RWPE2 (cell line): ENCODE results near the gene ZNF558.
A peak's percentile ranks its signal among the peaks of the same experiment; 100 is the strongest.

Experiments
- ATAC-seq: fragments of 200-7000 bp; cut with Tn5 transposase; 3 replicates; pipeline ENCODE4 v1.9.1; 2021; ENCODE audit warnings: low read depth
- DNase-seq: peaks from one replicate; pipeline ENCODE4 v3.0.0-alpha.2; 2020; ENCODE audit warnings: low spot score
- H3K27ac ChIP-seq: fragments of 450-650 bp; 2 replicates; pipeline ENCODE4 v1.5.1; 2017; ENCODE audit warnings: mild to moderate bottlenecking; ENCODE audit not compliant: poor library complexity, severe bottlenecking
- H3K27me3 ChIP-seq: fragments of 250-450 bp; sonication (Bioruptor Pico); 2 replicates; pipeline ENCODE4 v1.5.1; 2021; ENCODE audit warnings: mild to moderate bottlenecking, moderate library complexity; ENCODE audit not compliant: insufficient read depth, poor library complexity, severe bottlenecking
- H3K36me3 ChIP-seq: fragments of 250-450 bp; sonication (Bioruptor Pico); 2 replicates; pipeline ENCODE4 v1.5.1; 2020; ENCODE audit warnings: low read depth, mild to moderate bottlenecking, moderate library complexity
- H3K4me1 ChIP-seq: fragments of 250-450 bp; sonication (Bioruptor Pico); 2 replicates; pipeline ENCODE4 v1.5.1; 2021; ENCODE audit warnings: mild to moderate bottlenecking, moderate library complexity; ENCODE audit not compliant: insufficient read depth, poor library complexity, severe bottlenecking
- H3K4me3 ChIP-seq: fragments of 250-450 bp; sonication (Bioruptor Pico); 2 replicates; pipeline ENCODE4 v1.5.1; 2021; ENCODE audit warnings: mild to moderate bottlenecking, moderate library complexity; ENCODE audit not compliant: severe bottlenecking
- H3K9me3 ChIP-seq: fragments of 250-450 bp; sonication (Bioruptor Pico); 2 replicates; pipeline ENCODE4 v1.5.1; 2021; ENCODE audit warnings: mild to moderate bottlenecking, moderate library complexity; ENCODE audit not compliant: severe bottlenecking
- CTCF ChIP-seq: fragments of 450-650 bp; IDR thresholded peaks from one replicate; pipeline ENCODE4 v1.5.1; 2017; ENCODE audit warnings: mild to moderate bottlenecking, moderate library complexity; ENCODE audit not compliant: poor library complexity, severe bottlenecking

Gene ZNF558

DNA sequence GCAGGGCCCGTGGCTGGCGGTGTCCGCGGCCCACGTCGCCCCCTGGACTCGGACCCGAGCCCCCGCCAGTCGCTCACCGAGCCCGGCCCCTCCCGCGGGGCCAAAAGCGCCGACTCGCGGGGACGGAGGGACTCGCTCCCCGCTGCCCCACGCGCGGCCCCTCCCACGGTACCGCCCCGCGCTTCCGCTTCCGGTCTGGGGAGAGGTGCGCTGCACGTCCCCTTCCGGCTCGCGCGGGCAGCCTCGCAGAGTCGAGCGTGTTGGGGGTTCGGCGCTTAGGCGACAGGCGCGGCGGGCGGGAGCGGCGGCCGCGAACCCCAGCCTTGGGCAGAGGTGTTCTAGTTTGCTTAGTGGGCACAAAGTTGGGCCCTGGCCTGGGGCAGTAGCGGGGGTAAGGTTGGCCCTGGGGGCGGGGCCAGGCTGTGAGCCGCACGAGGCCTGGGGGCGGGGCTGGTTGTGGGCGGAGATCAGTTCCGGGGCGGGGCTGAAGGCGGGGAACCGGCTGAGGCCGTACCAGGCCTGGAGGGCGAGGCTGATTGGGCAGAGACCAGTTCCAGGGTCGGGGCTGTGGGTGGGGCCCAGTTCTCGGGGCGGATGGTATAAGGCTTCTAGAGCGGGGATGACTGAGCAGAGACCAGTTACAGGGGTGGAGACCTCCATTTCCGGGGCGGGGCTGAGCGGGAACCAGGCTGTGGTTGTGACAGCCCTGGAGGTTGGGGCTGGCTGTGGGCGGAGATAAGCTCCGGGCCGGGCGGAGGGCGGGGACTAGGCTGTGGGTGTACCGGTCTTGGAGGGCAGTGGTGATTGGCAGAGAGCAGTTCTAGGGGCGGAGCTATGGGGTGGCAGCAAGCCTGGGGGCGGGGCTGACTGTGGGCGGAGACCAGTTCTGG, at the start of gene ZNF558, which contains the start of gene MBD3L1:
TSS of gene ZNF558 (minus strand) at position 173 of the 890 bp plus-strand sequence. CDS start 9,645 bp downstream, outside the sequence.
TSS of gene MBD3L1 (plus strand) at position 246 of the 890 bp plus-strand sequence. CDS start 10,302 bp downstream, outside the sequence.
- H3K36me3 ChIP-seq, result peaks cover 13% of the 10 kb centered on the region
- H3K27me3 ChIP-seq, result no peaks in the 10 kb centered on the region
- H3K27ac ChIP-seq, result peak within 1 kb of the TSS; percentile 70
- ATAC-seq (peak; percentile 93), DNase-seq (peak; percentile 94)
- peaks cover 3% of the 10 kb centered on the region for H3K4me1 ChIP-seq
- TF ChIP-seq CTCF, result peak; percentile 47
- peak within 1 kb of the TSS; percentile 67 for H3K4me3 ChIP-seq
- H3K9me3 ChIP-seq, result peaks cover 3% of the 10 kb centered on the region

DNA sequence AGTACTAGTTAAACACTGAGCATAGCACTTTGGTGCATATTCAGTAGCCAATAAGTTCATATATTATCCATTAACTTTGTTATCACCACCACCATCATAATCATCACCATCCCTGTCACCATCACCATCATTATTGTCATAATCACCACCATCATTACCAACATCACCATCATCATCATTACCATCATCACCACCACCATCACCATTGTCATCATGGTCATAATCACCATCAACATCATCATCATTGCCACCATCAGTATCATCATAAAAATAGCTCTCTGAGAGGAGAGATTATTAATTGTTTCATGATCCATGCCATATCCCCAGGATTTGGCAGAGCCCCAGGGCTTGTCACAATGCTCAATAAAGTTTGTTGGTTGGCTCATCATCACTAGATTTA, 49.4 kb upstream of the ZNF558 start:
- Histone ChIP-seq H3K4me3 (no peak overlapping the region), H3K9me3 (peaks cover 3% of the 10 kb centered on the region), H3K4me1 (no peaks in the 10 kb centered on the region), H3K27me3 (no peaks in the 10 kb centered on the region), H3K36me3 (no peaks in the 10 kb centered on the region), H3K27ac (no peak overlapping the region)
- ATAC-seq (no peak), DNase-seq (no peak)
- TF ChIP-seq CTCF, result no peak

DNA sequence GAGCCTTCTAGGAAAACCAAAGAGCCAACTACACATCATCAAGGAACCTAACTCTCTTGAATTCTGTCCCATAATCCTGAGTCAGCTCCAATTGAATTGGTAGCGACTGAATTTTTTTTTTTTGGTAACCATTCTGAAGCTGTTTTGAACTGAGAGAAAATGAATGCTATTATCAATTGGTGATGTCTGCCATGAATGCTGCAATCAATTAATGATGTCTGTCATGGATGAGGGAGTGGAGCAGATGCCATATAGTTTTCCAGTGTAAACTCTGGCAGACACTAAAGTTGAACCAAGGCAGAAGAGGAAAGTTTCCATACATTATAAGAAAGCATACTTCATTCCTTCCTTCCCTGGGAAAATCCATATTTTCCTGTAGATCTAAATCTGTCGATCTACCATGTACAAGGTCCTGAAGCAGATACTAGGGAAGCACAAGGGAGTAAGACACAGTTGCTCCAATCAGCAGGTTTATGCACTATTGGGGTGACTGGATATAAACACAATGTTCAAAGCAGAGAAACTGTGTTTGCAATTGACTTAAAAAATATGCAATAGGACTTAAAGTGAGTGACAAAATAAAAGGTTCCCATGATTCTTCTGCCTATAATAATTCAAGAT, 48.9 kb upstream of the ZNF558 start:
- H3K4me3 ChIP-seq, result no peak overlapping the region

GRCh38 chr19:8877854-8878705, 46.0 kb upstream of the ZNF558 start:
- Histone ChIP-seq H3K36me3 (no peaks in the 10 kb centered on the region), H3K4me1 (no peaks in the 10 kb centered on the region), H3K27me3 (no peaks in the 10 kb centered on the region), H3K4me3 (no peak overlapping the region), H3K9me3 (peaks cover 3% of the 10 kb centered on the region), H3K27ac (no peak overlapping the region)
- no peak for DNase-seq
- no peak for ATAC-seq
- no peak for TF ChIP-seq CTCF

More for the DNA sequence above, 48.9 kb upstream of the ZNF558 start:
- H3K9me3 ChIP-seq, result peaks cover 3% of the 10 kb centered on the region
- no peak overlapping the region for H3K27ac ChIP-seq
- H3K36me3 ChIP-seq, result no peaks in the 10 kb centered on the region
- no peaks in the 10 kb centered on the region for H3K4me1 ChIP-seq
- ATAC-seq, result no peak
- DNase-seq, result no peak
- no peak for TF ChIP-seq CTCF
- no peaks in the 10 kb centered on the region for H3K27me3 ChIP-seq
